Measurements from ENCODE around the gene CDC16. TPM values are rescaled to one million over a fixed set of nuclear protein-coding genes. Genes with fewer than 3 reads are reported as not detected.

The CDC16 gene
- total and polyA plus RNA-seq, 12 donors = 29.2 to 162 (median 55.2) TPM

DNA sequence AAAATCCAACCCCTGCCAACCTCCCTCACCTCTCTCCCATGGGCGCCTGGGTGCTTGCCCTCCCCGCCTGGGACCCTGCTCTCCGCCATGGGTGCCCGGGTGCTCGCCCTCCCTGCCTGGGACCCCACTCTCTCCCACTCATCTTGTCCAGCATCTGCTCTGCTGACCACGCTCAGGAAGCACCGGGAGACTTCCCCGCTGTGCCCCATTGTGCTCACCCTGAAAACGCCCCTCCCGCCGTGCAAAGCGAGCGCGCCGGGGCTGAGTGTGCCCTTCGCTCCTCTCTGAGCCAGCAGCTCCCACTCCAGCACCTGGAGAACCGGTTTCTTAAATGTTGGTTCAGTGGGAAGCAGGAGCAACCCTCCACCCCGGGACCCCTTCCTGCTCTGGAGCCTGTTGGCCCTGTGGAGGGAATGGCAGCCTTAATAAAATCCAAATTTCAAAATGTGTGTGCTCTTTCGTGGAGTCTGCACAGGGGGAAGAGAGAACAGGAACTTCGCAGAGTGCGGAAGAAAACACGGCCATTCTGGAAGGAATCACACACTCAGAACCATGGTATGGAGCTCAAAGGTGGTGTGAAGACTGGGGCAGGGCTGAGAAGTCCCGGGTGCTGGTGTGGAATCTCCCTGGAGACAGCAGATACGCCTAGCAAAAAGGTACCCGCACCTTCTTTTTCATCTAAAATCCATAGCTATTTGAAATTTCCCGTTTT lies 23.1 kb upstream of the CDC16 start:
- no peak for DNase-seq
- TF ChIP-seq, protein P1, sequence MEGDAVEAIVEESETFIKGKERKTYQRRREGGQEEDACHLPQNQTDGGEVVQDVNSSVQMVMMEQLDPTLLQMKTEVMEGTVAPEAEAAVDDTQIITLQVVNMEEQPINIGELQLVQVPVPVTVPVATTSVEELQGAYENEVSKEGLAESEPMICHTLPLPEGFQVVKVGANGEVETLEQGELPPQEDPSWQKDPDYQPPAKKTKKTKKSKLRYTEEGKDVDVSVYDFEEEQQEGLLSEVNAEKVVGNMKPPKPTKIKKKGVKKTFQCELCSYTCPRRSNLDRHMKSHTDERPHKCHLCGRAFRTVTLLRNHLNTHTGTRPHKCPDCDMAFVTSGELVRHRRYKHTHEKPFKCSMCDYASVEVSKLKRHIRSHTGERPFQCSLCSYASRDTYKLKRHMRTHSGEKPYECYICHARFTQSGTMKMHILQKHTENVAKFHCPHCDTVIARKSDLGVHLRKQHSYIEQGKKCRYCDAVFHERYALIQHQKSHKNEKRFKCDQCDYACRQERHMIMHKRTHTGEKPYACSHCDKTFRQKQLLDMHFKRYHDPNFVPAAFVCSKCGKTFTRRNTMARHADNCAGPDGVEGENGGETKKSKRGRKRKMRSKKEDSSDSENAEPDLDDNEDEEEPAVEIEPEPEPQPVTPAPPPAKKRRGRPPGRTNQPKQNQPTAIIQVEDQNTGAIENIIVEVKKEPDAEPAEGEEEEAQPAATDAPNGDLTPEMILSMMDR (IDR thresholded peaks at IDR 0.05) = no peak
- no peak for TF ChIP-seq POLR2A (IDR thresholded peaks at IDR 0.05)
- H3K9me3 ChIP-seq (replicated peaks in 1 of 3) = no peaks in the 10 kb centered on the region
- 64 to 77% (median 74%) methylated on average over 26 of the region's 26 CpGs for WGBS, 4 donors
- no peaks in the 10 kb centered on the region for H3K4me1 ChIP-seq (replicated peaks in 1 of 2)
- peaks cover 2% of the 10 kb centered on the region for H3K27me3 ChIP-seq
- H3K27ac ChIP-seq = no peak overlapping the region
- intact Hi-C loops (cut with DNase I) = no loop called here
- no peaks in the 10 kb centered on the region for H3K36me3 ChIP-seq (replicated peaks in 1 of 2)
- no peak overlapping the region for H3K4me3 ChIP-seq

DNA sequence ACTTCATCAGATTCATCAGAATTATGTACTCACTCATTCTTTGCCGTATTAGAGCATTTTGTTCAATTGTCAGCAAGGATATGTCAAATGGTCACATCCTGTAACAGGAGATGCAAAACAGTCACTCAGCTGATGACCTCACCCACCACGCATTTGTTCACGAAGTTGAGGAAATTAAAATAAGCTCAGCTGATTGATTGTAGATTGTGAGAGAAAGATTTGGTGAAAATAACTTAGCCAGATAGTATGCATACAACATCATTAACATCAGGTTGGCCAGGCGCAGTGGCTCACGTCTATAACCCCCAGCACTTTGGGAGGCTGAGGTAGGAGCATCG lies 22.6 kb upstream of the CDC16 start:
- Histone ChIP-seq H3K27me3 (peaks cover 2% of the 10 kb centered on the region), H3K4me3 (no peak overlapping the region), H3K9me3 (replicated peaks in 1 of 3) (no peaks in the 10 kb centered on the region), H3K36me3 (replicated peaks in 1 of 2) (no peaks in the 10 kb centered on the region), H3K4me1 (replicated peaks in 1 of 2) (no peaks in the 10 kb centered on the region), H3K27ac (no peak overlapping the region)
- DNase-seq = no peak
- 66 to 80% (median 70%) methylated on average over 6 of the region's 6 CpGs for WGBS, 4 donors
- TF ChIP-seq, protein P1 (IDR thresholded peaks at IDR 0.05) = no peak
- TF ChIP-seq POLR2A (IDR thresholded peaks at IDR 0.05) = no peak
- intact Hi-C loops (cut with DNase I) = no loop called here

DNA sequence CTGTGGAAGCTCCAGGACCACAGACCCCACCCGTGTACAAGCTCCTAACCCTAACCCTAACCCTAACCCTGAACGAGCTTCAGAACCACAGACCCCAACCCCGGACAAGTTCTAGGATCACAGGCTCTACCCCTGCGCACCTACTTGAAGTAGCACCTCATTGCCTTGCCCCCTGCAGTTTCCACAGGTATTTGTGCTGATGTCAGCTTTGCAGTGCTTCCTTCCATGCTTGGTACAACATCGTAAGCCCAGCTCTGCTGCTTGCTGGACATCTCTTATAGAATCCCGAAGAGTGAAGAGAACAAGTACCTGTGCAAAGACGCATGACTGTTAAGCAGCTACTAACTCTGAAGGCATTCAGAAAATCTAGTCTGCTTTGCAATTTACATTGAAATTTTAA lies 20.7 kb upstream of the CDC16 start:
- no peaks in the 10 kb centered on the region for H3K36me3 ChIP-seq (replicated peaks in 1 of 2)
- H3K27ac ChIP-seq = no peak overlapping the region
- H3K27me3 ChIP-seq = peaks cover 2% of the 10 kb centered on the region
- H3K4me3 ChIP-seq = no peak overlapping the region
- intact Hi-C loops (cut with DNase I) = no loop called here
- TF ChIP-seq, protein P1 (IDR thresholded peaks at IDR 0.05) = no peak
- no peak for TF ChIP-seq POLR2A (IDR thresholded peaks at IDR 0.05)
- WGBS, 4 donors = 87 to 90% (median 87%) methylated on average over 3 to 7 of the region's 7 CpGs
- DNase-seq = no peak
- no peaks in the 10 kb centered on the region for H3K9me3 ChIP-seq (replicated peaks in 1 of 3)
- no peaks in the 10 kb centered on the region for H3K4me1 ChIP-seq (replicated peaks in 1 of 2)

DNA sequence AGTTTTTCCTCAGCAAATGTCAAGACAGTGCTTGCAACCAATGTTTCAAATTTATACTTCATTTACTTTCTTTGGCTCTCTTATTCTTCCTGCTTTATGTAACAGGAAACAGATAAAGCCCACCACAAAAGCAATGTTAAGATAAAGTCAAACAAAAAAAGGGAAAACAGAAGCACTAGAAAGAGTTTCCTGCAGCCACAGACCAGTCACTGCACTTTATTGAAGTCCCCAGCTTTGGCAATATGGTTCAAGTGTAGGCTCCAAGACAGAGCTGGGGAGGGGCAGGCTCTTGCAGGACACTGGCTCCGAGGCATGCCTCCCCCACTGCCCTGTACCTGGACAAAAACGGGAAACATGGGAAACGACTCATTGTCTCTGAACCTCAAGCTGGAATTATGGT lies 15.3 kb upstream of the CDC16 start:
- no peaks in the 10 kb centered on the region for H3K4me1 ChIP-seq (replicated peaks in 1 of 2)
- intact Hi-C loops (cut with DNase I) = no loop called here
- WGBS, 4 donors = 37 to 52% (median 42%) methylated on average over 3 of the region's 3 CpGs
- TF ChIP-seq, protein P1 (IDR thresholded peaks at IDR 0.05) = no peak
- no peak for TF ChIP-seq POLR2A (IDR thresholded peaks at IDR 0.05)
- H3K4me3 ChIP-seq = no peak overlapping the region
- H3K27me3 ChIP-seq = peaks cover 2% of the 10 kb centered on the region
- no peaks in the 10 kb centered on the region for H3K9me3 ChIP-seq (replicated peaks in 1 of 3)
- DNase-seq = peak in 1 of 7 donors; percentile 7
- H3K27ac ChIP-seq = no peak overlapping the region
- H3K36me3 ChIP-seq (replicated peaks in 1 of 2) = no peaks in the 10 kb centered on the region

Measured in adrenal gland (tissue), 12 donors.